Activated naive CD4-positive, alpha-beta T cell treated with anti-CD3 and anti-CD28 coated beads, Interleukin-2, amount 10 ng/mL, durations not matched to agents 7 days and 5 days (primary cell): ENCODE results near the gene APOBEC3A.
A peak's percentile ranks its signal among the peaks of the same experiment; 100 is the strongest.
"Not testable (repeated sequence)": the region's sequence is repeated elsewhere in the genome, so short reads cannot be mapped to it uniquely, and the experiment has no call there.

Source experiments
- CTCF ChIA-PET: fragments of 350-600 bp; sonication (Branson Sonifier 250); formaldehyde crosslinking; loops from one replicate; lab custom pipeline; 2021; ENCODE audit warnings: antibody characterized with exemption; lab: Charles Lee
- DNase-seq: peaks from one replicate; pipeline ENCODE4 v3.0.0-alpha.2; 2020
- H3K27ac Mint-ChIP-seq: one replicate; pipeline ENCODE4 v1.8.0; 2021; ENCODE audit warnings: mild to moderate bottlenecking, moderate library complexity, mixed read lengths
- H3K27me3 Mint-ChIP-seq: one replicate; pipeline ENCODE4 v1.8.0; 2021; ENCODE audit warnings: mild to moderate bottlenecking, mixed read lengths
- H3K36me3 Mint-ChIP-seq: one replicate; pipeline ENCODE4 v1.8.0; 2021; ENCODE audit warnings: mixed read lengths
- H3K4me1 Mint-ChIP-seq: one replicate; pipeline ENCODE4 v1.8.0; 2021; ENCODE audit warnings: mixed read lengths
- H3K4me3 Mint-ChIP-seq: one replicate; pipeline ENCODE4 v1.8.0; 2021; ENCODE audit warnings: mild to moderate bottlenecking, moderate library complexity, mixed read lengths
- H3K9me3 Mint-ChIP-seq: one replicate; pipeline ENCODE4 v1.8.0; 2021; ENCODE audit warnings: mixed read lengths

Gene APOBEC3A

GRCh38 chr22:38984784-38985757, 27.7 kb downstream of the APOBEC3A start:
- Mint-ChIP-seq H3K27ac (peak overlapping the region; percentile 91), H3K4me1 (peaks cover 85% of the 10 kb centered on the region), H3K36me3 (peaks cover 18% of the 10 kb centered on the region), H3K4me3 (peak overlapping the region; percentile 8), H3K27me3 (peaks cover 48% of the 10 kb centered on the region)
- CTCF ChIA-PET = interaction anchor here (1.0 to 1.2 kb wide), 2 partner anchors 11 to 104 kb away, joined by 3 to 5 read pairs; no protein-coding TSS in a partner anchor
- DNase-seq = peak; percentile 89
- not testable (repeated sequence) for H3K9me3 Mint-ChIP-seq

GRCh38 chr22:38986629-38987028, 29.2 kb downstream of the APOBEC3A start:
- Mint-ChIP-seq H3K36me3 (peaks cover 18% of the 10 kb centered on the region), H3K4me3 (no peak overlapping the region), H3K9me3 (peaks cover 9% of the 10 kb centered on the region), H3K27ac (peak overlapping the region; percentile 75), H3K27me3 (peaks cover 33% of the 10 kb centered on the region), H3K4me1 (peaks cover 85% of the 10 kb centered on the region)
- DNase-seq = no peak
- CTCF ChIA-PET = interaction anchor here (0.6 kb wide), 1 partner anchor 108 kb away, joined by 3 read pairs; no protein-coding TSS in a partner anchor

- H3K4me1 Mint-ChIP-seq = peaks cover 79% of the 10 kb centered on the region
These were observed 29.9 kb downstream of the APOBEC3A start for GRCh38 chr22:38987171-38987895.

GRCh38 chr22:38989466-38989865, 32.1 kb downstream of the APOBEC3A start:
- DNase-seq = peak; percentile 68
- Mint-ChIP-seq H3K9me3 (peaks cover 1% of the 10 kb centered on the region), H3K27ac (peak overlapping the region; percentile 91), H3K27me3 (peaks cover 29% of the 10 kb centered on the region), H3K36me3 (peaks cover 3% of the 10 kb centered on the region), H3K4me1 (peaks cover 74% of the 10 kb centered on the region), H3K4me3 (peak overlapping the region; percentile 21)
- CTCF ChIA-PET = interaction anchor here (0.9 to 1.1 kb wide), 2 partner anchors 14 to 16 kb away, joined by 3 read pairs; no protein-coding TSS in a partner anchor

More at GRCh38 chr22:38987171-38987895, 29.9 kb downstream of the APOBEC3A start:
- peak overlapping the region; percentile 78 for H3K27ac Mint-ChIP-seq
- peaks cover 28% of the 10 kb centered on the region for H3K27me3 Mint-ChIP-seq
- H3K36me3 Mint-ChIP-seq = peaks cover 14% of the 10 kb centered on the region
- H3K9me3 Mint-ChIP-seq = peaks cover 9% of the 10 kb centered on the region
- no peak for DNase-seq
- CTCF ChIA-PET = interaction anchor here (0.6 to 0.9 kb wide), 2 partner anchors 16 to 107 kb away, joined by 3 read pairs; no protein-coding TSS in a partner anchor
- H3K4me3 Mint-ChIP-seq = no peak overlapping the region

GRCh38 chr22:38992871-38993371, 35.5 kb downstream of the APOBEC3A start:
- Mint-ChIP-seq H3K4me1 (peaks cover 40% of the 10 kb centered on the region), H3K27me3 (peaks cover 56% of the 10 kb centered on the region)
- H3K36me3 Mint-ChIP-seq, H3K9me3 Mint-ChIP-seq, H3K4me3 Mint-ChIP-seq, H3K27ac Mint-ChIP-seq: not testable (repeated sequence)
- CTCF ChIA-PET = interaction anchor here (2.4 kb wide), 1 partner anchor 10 kb away, joined by 11 read pairs; no protein-coding TSS in a partner anchor
- DNase-seq = peak; percentile 34

- CTCF ChIA-PET = interaction anchor here (1.5 to 2.0 kb wide), 2 partner anchors 10 to 127 kb away, joined by 7 to 9 read pairs; no protein-coding TSS in a partner anchor
- Mint-ChIP-seq H3K9me3 (peaks cover 6% of the 10 kb centered on the region), H3K27me3 (peaks cover 65% of the 10 kb centered on the region), H3K36me3 (no peaks in the 10 kb centered on the region), H3K4me1 (peaks cover 15% of the 10 kb centered on the region), H3K27ac (no peak overlapping the region), H3K4me3 (no peak overlapping the region)
- no peak for DNase-seq
These were observed 38.7 kb downstream of the APOBEC3A start for GRCh38 chr22:38996105-38996504.

GRCh38 chr22:38997518-38997917, 40.1 kb downstream of the APOBEC3A start:
- Mint-ChIP-seq H3K4me1 (peaks cover 15% of the 10 kb centered on the region), H3K9me3 (peaks cover 6% of the 10 kb centered on the region), H3K36me3 (no peaks in the 10 kb centered on the region), H3K27ac (no peak overlapping the region), H3K4me3 (no peak overlapping the region), H3K27me3 (peaks cover 62% of the 10 kb centered on the region)
- CTCF ChIA-PET = interaction anchor here (1.2 to 1.5 kb wide), 2 partner anchors 9 to 127 kb away, joined by 5 to 9 read pairs; no protein-coding TSS in a partner anchor
- DNase-seq = no peak

- H3K9me3 Mint-ChIP-seq = peaks cover 2% of the 10 kb centered on the region
- peaks cover 49% of the 10 kb centered on the region for H3K27me3 Mint-ChIP-seq
- DNase-seq = peak; percentile 86
- CTCF ChIA-PET = interaction anchor here (0.5 to 4.6 kb wide), 24 partner anchors 10 to 308 kb away, joined by 3 to 81 read pairs (median 4); partner anchors contain the start of genes APOBEC3B and APOBEC3C
- no peak overlapping the region for H3K27ac Mint-ChIP-seq
- H3K4me3 Mint-ChIP-seq = no peak overlapping the region
- peaks cover 15% of the 10 kb centered on the region for H3K4me1 Mint-ChIP-seq
- H3K36me3 Mint-ChIP-seq = no peaks in the 10 kb centered on the region
These were observed 45.8 kb downstream of the APOBEC3A start for GRCh38 chr22:39003165-39003638.

GRCh38 chr22:39007177-39007576, 49.8 kb downstream of the APOBEC3A start:
- peaks cover 28% of the 10 kb centered on the region for H3K4me1 Mint-ChIP-seq
- CTCF ChIA-PET = interaction anchor here (0.6 to 2.7 kb wide), 8 partner anchors 11 to 300 kb away, joined by 3 to 9 read pairs (median 3); no protein-coding TSS in a partner anchor
- no peaks in the 10 kb centered on the region for H3K9me3 Mint-ChIP-seq
- H3K27ac Mint-ChIP-seq = no peak overlapping the region
- no peaks in the 10 kb centered on the region for H3K36me3 Mint-ChIP-seq
- no peak overlapping the region for H3K4me3 Mint-ChIP-seq
- peaks cover 40% of the 10 kb centered on the region for H3K27me3 Mint-ChIP-seq
- DNase-seq = no peak

GRCh38 chr22:39008271-39008850, 51.0 kb downstream of the APOBEC3A start:
- not testable (repeated sequence) for H3K9me3 Mint-ChIP-seq, H3K4me3 Mint-ChIP-seq, H3K36me3 Mint-ChIP-seq, DNase-seq, H3K27ac Mint-ChIP-seq
- CTCF ChIA-PET = interaction anchor here (0.8 to 1.1 kb wide), 2 partner anchors 110 to 128 kb away, joined by 3 to 4 read pairs; no protein-coding TSS in a partner anchor
- Mint-ChIP-seq H3K27me3 (peaks cover 35% of the 10 kb centered on the region), H3K4me1 (peaks cover 27% of the 10 kb centered on the region)

- CTCF ChIA-PET = interaction anchor here (0.7 kb wide), 1 partner anchor 57 kb away, joined by 3 read pairs; no protein-coding TSS in a partner anchor
- H3K27ac Mint-ChIP-seq = no peak overlapping the region
- peaks cover 17% of the 10 kb centered on the region for H3K27me3 Mint-ChIP-seq
- peaks cover 44% of the 10 kb centered on the region for H3K4me1 Mint-ChIP-seq
- peaks cover 12% of the 10 kb centered on the region for H3K36me3 Mint-ChIP-seq
- H3K9me3 Mint-ChIP-seq = no peaks in the 10 kb centered on the region
- H3K4me3 Mint-ChIP-seq = no peak overlapping the region
- no peak for DNase-seq
These were observed 53.5 kb downstream of the APOBEC3A start for GRCh38 chr22:39010946-39011345.
